ENCODE data around the gene RNF112.

The RNF112 gene

DNA sequence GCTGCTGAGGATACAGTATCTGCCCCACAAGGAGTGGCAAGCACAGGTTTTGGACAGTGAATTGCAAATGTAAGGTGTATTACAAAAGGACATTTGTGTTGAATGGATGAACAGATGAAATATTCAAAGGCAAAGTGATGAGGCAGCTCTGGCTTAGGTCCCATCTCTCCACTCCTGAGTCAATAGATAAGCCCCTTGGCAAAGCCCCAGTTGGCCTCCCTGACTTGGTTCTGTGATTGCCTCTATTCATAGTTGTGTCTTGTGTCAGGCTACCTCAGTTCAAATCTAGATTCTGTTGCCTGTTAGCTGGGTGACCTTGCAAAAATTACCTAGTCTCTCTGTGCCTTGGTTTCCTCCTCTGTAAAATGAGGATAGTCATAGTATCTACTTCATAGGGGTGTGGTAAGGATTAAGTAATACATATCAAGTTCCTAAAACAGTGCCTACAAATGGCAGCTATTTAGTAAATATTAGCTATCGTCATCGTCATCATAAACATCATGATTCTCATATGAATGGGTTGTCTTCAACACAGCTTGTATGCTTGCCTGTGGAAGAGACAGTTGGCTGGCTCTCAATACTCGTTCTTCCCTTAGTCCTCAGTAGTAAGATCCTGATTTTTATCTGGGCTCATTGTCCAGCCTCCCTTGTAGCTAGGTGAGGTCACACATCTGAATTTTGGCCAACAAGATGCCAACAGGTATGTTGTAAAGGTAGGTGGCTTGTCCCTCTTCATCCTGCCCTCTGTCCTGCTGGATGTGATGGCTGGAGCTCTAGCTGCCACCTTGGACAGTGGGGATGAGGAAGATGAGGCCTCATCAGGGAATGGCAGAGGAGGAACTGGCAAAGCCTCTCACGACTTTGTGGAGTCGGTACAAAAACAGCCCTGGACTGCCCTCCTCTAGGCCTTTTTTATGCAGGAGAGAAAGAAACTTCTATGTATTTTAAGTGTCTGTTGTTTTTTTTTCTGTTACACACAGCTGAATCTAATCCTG is 21.9 kb upstream of the RNF112 start:
- peak; percentile 49 for DNase-seq

DNA sequence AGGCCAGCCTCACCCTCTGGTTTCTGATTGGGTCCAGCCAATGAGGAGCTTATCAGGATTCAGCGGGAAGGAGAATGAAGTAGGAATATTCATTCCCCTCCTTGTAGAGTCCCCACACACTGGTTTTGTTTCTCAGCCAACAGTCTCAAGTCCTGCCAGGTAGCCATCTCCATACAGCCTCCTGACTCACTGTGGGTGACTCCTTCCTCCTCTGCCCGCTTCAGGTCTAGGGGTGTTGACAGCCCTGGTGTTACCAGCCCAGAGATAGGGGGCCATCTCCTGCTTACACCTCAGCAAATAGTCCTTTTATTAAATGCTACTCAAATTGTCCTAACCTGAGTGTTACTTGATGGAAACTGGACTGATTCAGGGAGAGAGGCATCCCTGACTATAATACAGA is 20.1 kb upstream of the RNF112 start:
- no peak for DNase-seq

DNA sequence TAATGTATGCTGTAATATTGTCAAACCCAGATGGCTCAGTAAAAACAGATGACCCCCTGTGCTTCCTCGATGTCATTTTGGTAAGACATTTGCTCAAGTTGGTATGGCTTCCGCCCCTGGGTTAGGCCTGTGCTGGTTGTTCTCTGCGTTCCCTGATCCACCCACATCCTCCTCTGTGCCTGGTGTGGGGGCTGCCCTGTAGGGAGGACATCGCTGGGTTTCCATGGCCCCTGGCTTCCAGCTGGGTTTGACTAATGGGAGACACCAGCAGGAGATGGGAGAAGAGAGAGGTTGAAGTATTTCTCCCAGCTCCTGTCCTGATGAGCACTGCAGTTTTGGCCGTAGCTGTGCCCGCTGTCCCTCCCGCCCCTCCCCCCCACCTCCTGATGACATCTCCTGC is 19.6 kb upstream of the RNF112 start:
- DNase-seq = no peak

- no peak for DNase-seq
These were observed 18.7 kb upstream of the RNF112 start for GRCh38 chr17:19392303-19392702.

- DNase-seq = no peak
These were observed 13.4 kb upstream of the RNF112 start for GRCh38 chr17:19397556-19398041.

DNA sequence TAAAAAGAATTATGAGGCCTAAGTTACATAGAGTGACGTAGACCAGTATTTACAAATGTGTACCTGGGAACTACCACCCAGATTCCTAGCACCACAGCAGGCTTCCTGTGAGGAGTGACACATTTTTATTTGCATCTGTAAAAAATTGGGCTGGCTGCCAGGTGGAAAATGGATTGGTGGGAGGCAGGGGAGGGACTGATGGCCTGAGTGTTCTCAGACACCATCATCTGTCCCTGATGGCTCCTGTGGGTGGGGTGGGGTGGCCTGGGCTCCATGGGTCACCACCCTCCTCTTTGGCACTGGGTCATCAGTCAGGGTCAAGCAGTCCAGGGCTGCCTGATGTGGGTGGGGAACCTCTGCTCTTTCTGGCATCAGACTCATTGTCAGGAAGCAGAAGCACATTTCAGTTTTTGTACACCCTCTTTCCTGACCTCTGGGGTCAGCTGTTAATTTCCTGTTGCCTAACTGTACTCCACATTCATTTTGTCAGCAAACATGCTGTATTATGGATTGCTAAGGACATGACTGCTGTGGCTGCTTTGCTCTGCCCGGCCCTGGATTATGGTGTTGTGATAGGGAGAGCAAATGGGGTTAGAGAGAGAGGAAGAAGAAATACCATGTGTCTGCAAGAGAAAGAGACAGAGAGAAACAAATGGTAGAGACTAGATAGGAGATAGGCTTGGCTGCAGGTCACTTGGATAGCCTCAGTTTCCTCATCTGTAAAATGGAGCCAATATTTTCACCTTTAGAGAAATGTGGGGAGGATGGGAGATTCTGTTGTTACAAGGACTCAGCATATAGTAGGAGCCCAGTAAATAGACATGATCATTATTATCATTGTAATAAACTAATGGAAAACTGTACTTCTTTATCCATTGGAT is 12.5 kb upstream of the RNF112 start:
- no peak for DNase-seq

DNA sequence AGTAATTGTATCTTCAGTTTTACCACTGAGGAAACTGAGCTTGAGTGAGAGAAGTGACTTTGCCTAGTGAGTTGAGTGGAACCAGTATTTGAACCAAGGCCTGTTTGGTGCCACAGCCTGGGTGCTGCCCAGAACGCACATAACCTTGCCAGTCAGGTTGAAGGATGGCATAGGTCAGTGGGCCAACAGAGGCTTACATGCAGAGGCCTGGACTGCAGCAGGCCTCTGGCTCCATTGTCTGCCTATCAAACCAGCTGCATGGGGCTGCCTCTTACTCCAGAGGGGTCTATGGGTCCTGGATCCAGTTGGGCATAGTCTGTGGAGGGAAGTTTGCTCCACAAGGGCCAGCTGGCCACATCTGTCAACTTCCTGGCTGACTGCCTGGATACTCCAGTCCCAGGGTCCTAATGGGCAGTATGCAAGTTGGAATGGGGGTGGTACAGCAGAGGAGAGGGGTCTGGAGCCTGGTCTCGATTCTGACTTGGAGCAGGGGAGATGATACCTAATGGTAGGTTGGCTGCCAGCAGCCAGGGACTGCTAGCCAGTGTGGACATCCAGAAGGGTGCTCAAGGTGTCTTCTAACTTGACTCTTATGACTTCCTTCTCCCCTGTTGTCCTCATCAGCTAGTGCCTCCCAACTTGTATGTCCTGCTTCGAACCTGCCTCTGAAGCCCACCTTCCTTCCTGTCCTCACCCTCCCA is 11.1 kb upstream of the RNF112 start:
- DNase-seq = no peak

- no peak for DNase-seq
These were observed 9.6 kb upstream of the RNF112 start for GRCh38 chr17:19401321-19402010.

- no peak for DNase-seq
These were observed 8.9 kb upstream of the RNF112 start for GRCh38 chr17:19402171-19402570.

DNA sequence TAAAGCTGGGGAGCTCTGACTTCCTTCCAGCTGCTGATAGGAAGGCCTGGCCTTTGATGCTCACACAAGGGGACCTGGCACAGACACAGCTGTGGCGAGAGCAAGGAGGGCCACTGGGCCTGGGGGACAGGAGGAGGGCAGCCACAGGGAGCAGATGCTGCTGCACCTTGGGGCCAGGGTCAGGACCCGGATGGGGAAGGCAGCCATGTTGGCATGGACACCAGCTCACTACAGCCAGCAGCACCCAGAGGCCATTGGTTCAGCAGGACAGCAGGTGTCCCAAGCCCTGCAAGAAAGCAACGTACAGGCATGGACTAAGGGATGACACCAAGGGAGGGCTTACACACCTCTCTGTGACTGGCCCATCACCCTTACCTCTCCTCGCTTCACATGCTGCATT is 8.0 kb upstream of the RNF112 start:
- no peak for DNase-seq

DNA sequence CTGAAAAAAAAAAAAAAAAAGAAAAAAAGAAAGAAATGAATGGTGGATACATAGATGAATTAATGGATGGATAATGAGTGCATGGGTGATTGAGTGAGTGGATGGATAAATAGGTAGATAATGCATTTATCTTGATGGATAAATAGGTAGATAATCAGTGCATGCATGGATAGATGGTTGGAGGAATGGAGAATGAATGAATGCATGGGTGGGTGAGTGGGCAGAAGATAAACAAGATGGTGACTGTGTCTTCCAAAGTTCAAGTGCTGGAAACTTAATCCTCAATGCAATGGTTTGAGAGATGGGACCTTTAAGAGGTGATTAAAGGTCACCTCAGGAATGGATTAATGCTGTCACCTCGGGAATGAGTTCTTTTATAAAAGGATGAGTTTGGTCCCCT is 6.8 kb upstream of the RNF112 start:
- no peak for DNase-seq

DNA sequence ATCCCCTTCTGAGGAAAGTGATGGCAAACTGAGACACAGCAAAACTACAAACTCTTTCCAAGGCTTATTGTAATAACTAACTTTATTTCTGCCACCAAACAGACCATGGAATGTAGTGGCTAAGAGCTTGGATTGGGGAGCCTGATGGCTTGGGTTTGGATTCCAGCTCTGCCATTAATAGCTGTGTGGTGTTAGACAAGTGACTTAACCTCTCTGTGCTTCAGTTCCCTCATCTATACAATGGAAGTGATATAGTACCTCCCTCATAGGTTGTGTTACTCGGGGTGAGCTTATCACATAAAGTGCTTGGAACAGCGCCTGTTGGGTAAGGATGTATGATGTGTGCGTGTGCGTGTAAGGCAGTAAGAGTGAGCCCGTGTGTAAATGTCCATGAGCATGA is 5.9 kb upstream of the RNF112 start:
- no peak for DNase-seq

GRCh38 chr17:19407601-19408345 is 3.3 kb upstream of the RNF112 start:
- no peak for DNase-seq

DNA sequence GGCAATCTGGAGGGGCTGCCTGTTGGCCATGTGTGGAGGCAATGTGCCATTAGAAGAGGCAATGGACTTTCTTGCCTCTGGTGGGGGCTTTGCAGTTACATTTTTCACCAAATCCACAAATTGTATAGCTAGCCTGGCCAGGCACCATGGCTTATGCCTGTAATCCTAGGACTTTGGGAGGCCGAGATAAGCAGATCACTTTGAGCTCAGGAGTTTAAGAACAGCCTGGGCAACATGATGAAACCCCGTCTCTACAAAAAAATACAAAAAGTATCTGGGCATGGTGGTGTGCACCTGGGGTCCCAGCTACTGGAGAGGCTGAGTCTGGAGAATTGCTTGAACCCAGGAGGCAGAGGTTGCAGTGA is 2.7 kb upstream of the RNF112 start:
- DNase-seq = no peak

DNA sequence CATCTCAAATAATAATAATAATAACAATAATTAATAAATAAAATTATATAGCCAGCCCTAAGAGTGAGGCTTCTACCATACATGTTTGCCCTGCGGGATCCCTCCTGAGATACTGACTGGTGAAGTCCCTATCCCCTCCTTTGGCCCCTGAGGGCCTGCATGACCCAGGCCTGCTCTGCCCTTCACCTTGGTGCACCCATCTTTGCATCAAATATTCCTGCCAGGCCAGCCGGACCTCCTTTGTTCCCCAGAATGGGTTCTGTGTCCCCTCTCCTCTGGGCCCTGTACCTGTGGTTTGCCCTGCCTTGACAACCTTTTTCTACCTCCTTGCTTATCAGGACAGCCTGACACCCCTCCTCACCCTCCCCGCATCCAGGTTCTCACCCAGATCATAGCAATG is 2.0 kb upstream of the RNF112 start:
- DNase-seq = no peak

DNA sequence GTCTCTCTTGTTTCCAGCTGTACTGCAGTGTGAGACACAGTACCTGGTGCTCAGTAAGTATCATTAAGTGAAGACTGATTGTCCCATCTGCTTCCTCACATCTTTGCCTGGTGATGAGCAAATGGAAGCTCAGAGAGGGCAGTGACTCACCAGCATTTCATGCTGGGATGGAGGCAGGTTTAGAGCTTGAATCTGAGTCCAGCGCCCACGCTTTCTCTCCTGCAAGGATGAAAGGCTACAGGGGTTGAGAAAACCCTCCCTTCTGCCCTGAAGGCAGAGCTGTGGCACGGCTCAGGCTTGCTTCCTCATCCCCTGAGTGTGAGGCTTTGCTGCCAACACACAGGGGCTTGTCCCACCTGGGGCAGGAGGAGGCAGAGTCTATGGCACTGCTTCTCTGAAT is 1.5 kb upstream of the RNF112 start:
- peak; percentile 70 for DNase-seq

DNA sequence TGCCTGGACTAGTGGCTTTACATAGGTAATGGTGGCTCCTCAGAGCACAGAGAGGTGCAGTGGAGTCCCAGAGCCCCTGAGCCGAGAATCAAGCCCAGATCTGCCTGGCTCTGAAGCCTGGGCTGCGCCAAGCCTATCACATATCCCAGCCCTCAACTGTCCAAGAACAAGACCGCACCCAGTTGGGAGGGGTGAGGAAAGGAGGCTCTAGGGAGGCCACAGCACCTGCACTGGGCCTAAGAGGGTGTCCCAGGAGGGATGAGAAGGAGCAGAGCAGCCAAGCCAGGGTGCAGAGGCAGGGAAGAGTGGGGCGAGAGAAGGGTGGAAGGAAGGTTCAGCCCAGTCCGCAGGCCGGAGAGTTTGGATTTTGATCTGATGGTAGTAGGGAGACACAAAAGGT is 941 bp upstream of the RNF112 start:
- no peak for DNase-seq

DNA sequence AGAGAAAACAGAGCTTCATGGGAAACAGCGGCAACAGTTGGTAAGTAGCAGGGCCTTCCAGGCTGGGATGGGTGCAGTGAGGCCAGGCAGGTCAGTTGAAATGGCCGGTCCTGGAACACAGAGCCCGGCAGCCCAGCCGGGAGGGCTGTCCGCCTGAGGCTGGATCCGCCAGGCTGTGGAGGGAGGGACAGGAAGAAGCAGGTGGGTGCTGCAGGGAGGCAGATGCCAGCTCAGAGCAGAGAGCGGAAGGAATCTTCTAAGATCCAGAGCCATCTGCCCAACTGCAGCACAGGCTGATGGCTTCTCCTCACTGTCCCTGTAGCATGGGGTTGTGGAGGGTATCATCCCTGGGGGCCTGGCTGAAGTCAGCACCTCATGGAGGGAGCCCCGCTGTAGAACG is 599 bp downstream of the RNF112 start:
- DNase-seq = no peak

- no peak for DNase-seq
These were observed 1.5 kb downstream of the RNF112 start for GRCh38 chr17:19412510-19412909.

- no peak for DNase-seq
These were observed 2.0 kb downstream of the RNF112 start for GRCh38 chr17:19412984-19413383.

- no peak for DNase-seq
These were observed 2.7 kb downstream of the RNF112 start for GRCh38 chr17:19413761-19414160.

Data from fibroblast of upper back skin (primary cell).